Measurements from ENCODE around the gene CD48.

CD48 gene

DNA sequence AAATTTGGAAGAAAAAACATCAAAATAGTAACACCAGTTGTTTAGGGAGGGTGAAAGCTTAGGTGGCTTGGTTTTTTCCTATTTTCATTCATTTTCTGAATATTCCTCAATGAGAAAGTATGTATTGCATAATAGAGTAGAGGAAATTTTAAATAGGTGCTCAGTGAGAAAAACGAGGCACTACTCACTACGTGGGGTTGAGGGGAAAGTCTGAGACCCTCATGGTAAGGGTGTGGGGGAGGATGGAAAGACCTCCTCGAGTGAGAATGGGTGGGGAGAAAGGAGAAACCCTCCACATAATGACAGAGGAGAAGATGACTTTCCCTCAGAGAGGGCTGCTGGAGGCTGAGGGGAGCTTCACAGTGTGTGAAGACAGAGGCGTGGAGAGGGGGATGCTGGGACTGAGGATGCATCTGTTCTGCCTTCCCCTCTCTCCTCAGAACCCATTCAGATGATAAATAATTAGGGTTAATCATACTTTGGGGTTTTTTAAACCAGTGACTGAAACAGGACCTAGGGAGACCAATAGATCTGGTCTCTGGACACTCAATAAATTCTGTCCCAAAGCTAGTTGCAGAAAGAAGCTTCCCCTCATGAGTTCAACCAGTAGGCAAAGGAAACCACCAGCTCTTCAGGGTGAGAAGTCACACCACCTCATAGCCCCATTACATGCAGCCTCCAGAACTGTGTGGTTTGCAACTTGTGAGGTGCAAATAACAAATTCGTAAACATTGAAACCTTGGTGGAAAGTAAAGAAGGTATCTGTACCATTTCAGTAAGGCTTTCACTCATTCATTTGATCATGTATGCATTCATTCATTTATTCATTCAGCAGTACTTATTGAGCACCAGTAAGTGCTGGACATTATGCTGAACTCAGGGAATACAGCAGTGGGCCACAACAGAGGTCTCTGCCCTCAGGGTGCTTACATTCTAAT, 44.6 kb upstream of the CD48 start:
- H3K9ac ChIP-seq (ENCODE audit: low read length): no peak overlapping the region
- no peak overlapping the region for H3K27ac ChIP-seq (ENCODE audit: low read depth, low read length)
- H2AK5ac ChIP-seq (ENCODE audit: low read length): no peak overlapping the region
- H3K4me3 ChIP-seq (ENCODE audit: low read length): no peak overlapping the region
- no peak for DNase-seq
- no peak overlapping the region for H4K5ac ChIP-seq (ENCODE audit: low read length)
- H2BK5ac ChIP-seq (ENCODE audit: low read length): no peak overlapping the region
- no peak overlapping the region for H3K4me2 ChIP-seq (ENCODE audit: low read length)
- no peaks in the 10 kb centered on the region for H3K79me2 ChIP-seq (ENCODE audit: control insufficient read depth, insufficient read depth, low read length)
- H4K8ac ChIP-seq (ENCODE audit: low read depth, low read length): no peak overlapping the region
- no CpG with 5 or more reads among the region's 5 CpGs for WGBS (ENCODE audit: extremely low coverage, insufficient coverage, low lambda C conversion rate)
- no peak overlapping the region for H3K18ac ChIP-seq (ENCODE audit: low read length)
- no peak overlapping the region for H2BK15ac ChIP-seq (replicated peaks; ENCODE audit: low read depth)
- no peak overlapping the region for H3K23ac ChIP-seq (ENCODE audit: low read length)
- H3K56ac ChIP-seq (ENCODE audit: low read length): no peak overlapping the region
- H3K79me1 ChIP-seq (ENCODE audit: low read length): no peaks in the 10 kb centered on the region
- no peaks in the 10 kb centered on the region for H3K36me3 ChIP-seq (ENCODE audit: control insufficient read depth, insufficient read depth, low read length)
- H3K4ac ChIP-seq (ENCODE audit: low read depth, low read length): no peak overlapping the region
- H3K27me3 ChIP-seq (ENCODE audit: insufficient read depth, low read length, poor library complexity): no peaks in the 10 kb centered on the region
- no peak overlapping the region for H2BK120ac ChIP-seq (ENCODE audit: low read depth, low read length)
- H3K4me1 ChIP-seq (ENCODE audit: control insufficient read depth, low read depth, low read length): no peaks in the 10 kb centered on the region

DNA sequence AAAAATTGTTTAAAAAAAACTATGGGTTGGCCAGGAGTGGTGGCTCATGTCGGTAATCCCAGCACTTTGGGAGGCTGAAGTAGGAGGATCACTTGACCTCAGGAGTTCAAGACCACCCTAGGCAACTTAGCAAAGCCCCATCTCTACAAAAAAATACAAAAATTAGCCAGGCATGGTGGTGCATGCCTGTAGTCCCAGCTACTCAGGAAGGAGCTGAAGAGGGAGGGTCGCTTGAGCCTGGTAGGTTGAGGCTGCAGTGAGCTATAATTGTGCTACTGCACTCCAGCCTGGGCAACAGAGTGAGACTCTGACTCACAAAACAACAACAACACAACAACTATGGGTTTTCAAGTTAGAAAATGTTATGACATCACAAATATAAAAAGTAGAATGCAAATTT, 43.8 kb upstream of the CD48 start:
- H3K4me3 ChIP-seq (ENCODE audit: low read length): no peak overlapping the region
- no peaks in the 10 kb centered on the region for H3K36me3 ChIP-seq (ENCODE audit: control insufficient read depth, insufficient read depth, low read length)
- DNase-seq: no peak
- no peak overlapping the region for H3K4me2 ChIP-seq (ENCODE audit: low read length)
- H2AK5ac ChIP-seq (ENCODE audit: low read length): no peak overlapping the region
- H3K79me2 ChIP-seq (ENCODE audit: control insufficient read depth, insufficient read depth, low read length): no peaks in the 10 kb centered on the region
- H3K27me3 ChIP-seq (ENCODE audit: insufficient read depth, low read length, poor library complexity): no peaks in the 10 kb centered on the region
- H2BK120ac ChIP-seq (ENCODE audit: low read depth, low read length): no peak overlapping the region
- no peak overlapping the region for H4K5ac ChIP-seq (ENCODE audit: low read length)
- H2BK15ac ChIP-seq (replicated peaks; ENCODE audit: low read depth): no peak overlapping the region
- no peaks in the 10 kb centered on the region for H3K4me1 ChIP-seq (ENCODE audit: control insufficient read depth, low read depth, low read length)
- H3K56ac ChIP-seq (ENCODE audit: low read length): no peak overlapping the region
- H3K79me1 ChIP-seq (ENCODE audit: low read length): no peaks in the 10 kb centered on the region
- H2BK5ac ChIP-seq (ENCODE audit: low read length): no peak overlapping the region
- WGBS (ENCODE audit: extremely low coverage, insufficient coverage, low lambda C conversion rate): no CpG with 5 or more reads among the region's 2 CpGs
- no peak overlapping the region for H3K4ac ChIP-seq (ENCODE audit: low read depth, low read length)
- no peak overlapping the region for H3K27ac ChIP-seq (ENCODE audit: low read depth, low read length)
- H3K18ac ChIP-seq (ENCODE audit: low read length): no peak overlapping the region
- H4K8ac ChIP-seq (ENCODE audit: low read depth, low read length): no peak overlapping the region
- no peak overlapping the region for H3K9ac ChIP-seq (ENCODE audit: low read length)
- H3K23ac ChIP-seq (ENCODE audit: low read length): no peak overlapping the region

DNA sequence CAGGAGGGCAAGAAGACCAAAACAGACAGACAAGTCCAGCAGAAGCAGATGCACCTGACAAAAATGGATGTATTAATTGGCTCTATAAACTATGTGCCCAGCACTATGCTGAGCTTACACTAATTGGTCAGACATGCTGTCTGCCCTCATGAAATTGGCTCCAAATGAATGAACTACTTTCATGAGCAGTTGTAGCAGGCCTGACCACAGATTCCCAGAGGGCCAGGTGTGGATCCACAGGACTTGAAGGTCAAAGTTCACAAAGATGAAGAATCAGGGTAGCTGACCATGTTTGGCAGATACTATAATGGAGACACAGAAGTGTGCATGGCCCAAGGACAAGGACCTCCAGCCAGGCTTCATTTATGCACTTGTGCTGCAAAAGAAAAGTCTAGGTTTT, 42.0 kb upstream of the CD48 start:
- H4K5ac ChIP-seq (ENCODE audit: low read length): no peak overlapping the region
- no peaks in the 10 kb centered on the region for H3K79me1 ChIP-seq (ENCODE audit: low read length)
- H3K9ac ChIP-seq (ENCODE audit: low read length): no peak overlapping the region
- H2AK5ac ChIP-seq (ENCODE audit: low read length): no peak overlapping the region
- H3K23ac ChIP-seq (ENCODE audit: low read length): no peak overlapping the region
- H3K18ac ChIP-seq (ENCODE audit: low read length): no peak overlapping the region
- H3K4me1 ChIP-seq (ENCODE audit: control insufficient read depth, low read depth, low read length): no peaks in the 10 kb centered on the region
- DNase-seq: no peak
- no peak overlapping the region for H2BK5ac ChIP-seq (ENCODE audit: low read length)
- H3K27me3 ChIP-seq (ENCODE audit: insufficient read depth, low read length, poor library complexity): no peaks in the 10 kb centered on the region
- H3K4ac ChIP-seq (ENCODE audit: low read depth, low read length): no peak overlapping the region
- H3K56ac ChIP-seq (ENCODE audit: low read length): no peak overlapping the region
- no peaks in the 10 kb centered on the region for H3K36me3 ChIP-seq (ENCODE audit: control insufficient read depth, insufficient read depth, low read length)
- H2BK15ac ChIP-seq (replicated peaks; ENCODE audit: low read depth): no peak overlapping the region
- H3K79me2 ChIP-seq (ENCODE audit: control insufficient read depth, insufficient read depth, low read length): no peaks in the 10 kb centered on the region
- no peak overlapping the region for H3K4me3 ChIP-seq (ENCODE audit: low read length)
- no peak overlapping the region for H3K27ac ChIP-seq (ENCODE audit: low read depth, low read length)
- H3K4me2 ChIP-seq (ENCODE audit: low read length): no peak overlapping the region
- no peak overlapping the region for H2BK120ac ChIP-seq (ENCODE audit: low read depth, low read length)
- no peak overlapping the region for H4K8ac ChIP-seq (ENCODE audit: low read depth, low read length)

GRCh38 chr1:160752924-160753323, 41.3 kb upstream of the CD48 start:
- H3K18ac ChIP-seq (ENCODE audit: low read length): no peak overlapping the region
- H3K4me3 ChIP-seq (ENCODE audit: low read length): no peak overlapping the region
- no peak overlapping the region for H3K23ac ChIP-seq (ENCODE audit: low read length)
- H4K8ac ChIP-seq (ENCODE audit: low read depth, low read length): no peak overlapping the region
- no peaks in the 10 kb centered on the region for H3K79me1 ChIP-seq (ENCODE audit: low read length)
- no peak overlapping the region for H3K56ac ChIP-seq (ENCODE audit: low read length)
- no peaks in the 10 kb centered on the region for H3K36me3 ChIP-seq (ENCODE audit: control insufficient read depth, insufficient read depth, low read length)
- no peaks in the 10 kb centered on the region for H3K79me2 ChIP-seq (ENCODE audit: control insufficient read depth, insufficient read depth, low read length)
- no peak overlapping the region for H3K27ac ChIP-seq (ENCODE audit: low read depth, low read length)
- no peaks in the 10 kb centered on the region for H3K4me1 ChIP-seq (ENCODE audit: control insufficient read depth, low read depth, low read length)
- no peaks in the 10 kb centered on the region for H3K27me3 ChIP-seq (ENCODE audit: insufficient read depth, low read length, poor library complexity)
- H3K4ac ChIP-seq (ENCODE audit: low read depth, low read length): no peak overlapping the region
- H2AK5ac ChIP-seq (ENCODE audit: low read length): no peak overlapping the region
- no CpG with 5 or more reads among the region's 5 CpGs for WGBS (ENCODE audit: extremely low coverage, insufficient coverage, low lambda C conversion rate)
- H4K5ac ChIP-seq (ENCODE audit: low read length): no peak overlapping the region
- no peak overlapping the region for H2BK5ac ChIP-seq (ENCODE audit: low read length)
- no peak overlapping the region for H3K9ac ChIP-seq (ENCODE audit: low read length)
- no peak overlapping the region for H3K4me2 ChIP-seq (ENCODE audit: low read length)
- no peak overlapping the region for H2BK120ac ChIP-seq (ENCODE audit: low read depth, low read length)
- no peak overlapping the region for H2BK15ac ChIP-seq (replicated peaks; ENCODE audit: low read depth)
- DNase-seq: no peak

GRCh38 chr1:160752406-160752805, 40.8 kb upstream of the CD48 start:
- Histone ChIP-seq H3K23ac (ENCODE audit: low read length) (no peak overlapping the region), H2AK5ac (ENCODE audit: low read length) (no peak overlapping the region), H3K4ac (ENCODE audit: low read depth, low read length) (no peak overlapping the region), H2BK120ac (ENCODE audit: low read depth, low read length) (no peak overlapping the region), H3K27me3 (ENCODE audit: insufficient read depth, low read length, poor library complexity) (no peaks in the 10 kb centered on the region), H2BK15ac (replicated peaks; ENCODE audit: low read depth) (no peak overlapping the region), H3K79me1 (ENCODE audit: low read length) (no peaks in the 10 kb centered on the region), H4K5ac (ENCODE audit: low read length) (no peak overlapping the region), H3K56ac (ENCODE audit: low read length) (no peak overlapping the region), H3K4me2 (ENCODE audit: low read length) (no peak overlapping the region), H3K18ac (ENCODE audit: low read length) (no peak overlapping the region), H3K27ac (ENCODE audit: low read depth, low read length) (no peak overlapping the region), H3K4me3 (ENCODE audit: low read length) (no peak overlapping the region), H2BK5ac (ENCODE audit: low read length) (no peak overlapping the region), H3K79me2 (ENCODE audit: control insufficient read depth, insufficient read depth, low read length) (no peaks in the 10 kb centered on the region), H4K8ac (ENCODE audit: low read depth, low read length) (no peak overlapping the region), H3K9ac (ENCODE audit: low read length) (no peak overlapping the region), H3K4me1 (ENCODE audit: control insufficient read depth, low read depth, low read length) (no peaks in the 10 kb centered on the region), H3K36me3 (ENCODE audit: control insufficient read depth, insufficient read depth, low read length) (no peaks in the 10 kb centered on the region)
- 100% methylated on average over 2 of the region's 3 CpGs for WGBS (ENCODE audit: extremely low coverage, insufficient coverage, low lambda C conversion rate)
- DNase-seq: no peak

GRCh38 chr1:160750608-160751007, 39.0 kb upstream of the CD48 start:
- H2BK15ac ChIP-seq (replicated peaks; ENCODE audit: low read depth): no peak overlapping the region
- no peak overlapping the region for H3K56ac ChIP-seq (ENCODE audit: low read length)
- H2BK120ac ChIP-seq (ENCODE audit: low read depth, low read length): no peak overlapping the region
- no peaks in the 10 kb centered on the region for H3K79me2 ChIP-seq (ENCODE audit: control insufficient read depth, insufficient read depth, low read length)
- H3K79me1 ChIP-seq (ENCODE audit: low read length): no peaks in the 10 kb centered on the region
- no peak overlapping the region for H2BK5ac ChIP-seq (ENCODE audit: low read length)
- H4K5ac ChIP-seq (ENCODE audit: low read length): no peak overlapping the region
- H2AK5ac ChIP-seq (ENCODE audit: low read length): no peak overlapping the region
- no peak for DNase-seq
- no peaks in the 10 kb centered on the region for H3K36me3 ChIP-seq (ENCODE audit: control insufficient read depth, insufficient read depth, low read length)
- H4K8ac ChIP-seq (ENCODE audit: low read depth, low read length): no peak overlapping the region
- H3K4me3 ChIP-seq (ENCODE audit: low read length): no peak overlapping the region
- H3K27ac ChIP-seq (ENCODE audit: low read depth, low read length): no peak overlapping the region
- H3K23ac ChIP-seq (ENCODE audit: low read length): no peak overlapping the region
- no peak overlapping the region for H3K4me2 ChIP-seq (ENCODE audit: low read length)
- H3K18ac ChIP-seq (ENCODE audit: low read length): no peak overlapping the region
- H3K27me3 ChIP-seq (ENCODE audit: insufficient read depth, low read length, poor library complexity): no peaks in the 10 kb centered on the region
- no peak overlapping the region for H3K9ac ChIP-seq (ENCODE audit: low read length)
- no peaks in the 10 kb centered on the region for H3K4me1 ChIP-seq (ENCODE audit: control insufficient read depth, low read depth, low read length)
- no peak overlapping the region for H3K4ac ChIP-seq (ENCODE audit: low read depth, low read length)
- WGBS (ENCODE audit: extremely low coverage, insufficient coverage, low lambda C conversion rate): no CpG with 5 or more reads among the region's 2 CpGs
